GM19468 (cell line): ENCODE results near the gene ARHGAP21.
A peak's percentile ranks its signal among the peaks of the same experiment; 100 is the strongest.
"Not testable (repeated sequence)": the region's sequence is repeated elsewhere in the genome, so short reads cannot be mapped to it uniquely, and the experiment has no call there.

ENCODE experiments used
- ATAC-seq: cut with Tn5 transposase; IDR thresholded peaks from one replicate; pipeline ENCODE4 v1.9.1; 2021; ENCODE audit warnings: mild to moderate bottlenecking, moderate library complexity, moderate number of reproducible peaks; ENCODE audit not compliant: unreplicated experiment; ENCODE audit errors: extremely low read depth

The ARHGAP21 gene

DNA sequence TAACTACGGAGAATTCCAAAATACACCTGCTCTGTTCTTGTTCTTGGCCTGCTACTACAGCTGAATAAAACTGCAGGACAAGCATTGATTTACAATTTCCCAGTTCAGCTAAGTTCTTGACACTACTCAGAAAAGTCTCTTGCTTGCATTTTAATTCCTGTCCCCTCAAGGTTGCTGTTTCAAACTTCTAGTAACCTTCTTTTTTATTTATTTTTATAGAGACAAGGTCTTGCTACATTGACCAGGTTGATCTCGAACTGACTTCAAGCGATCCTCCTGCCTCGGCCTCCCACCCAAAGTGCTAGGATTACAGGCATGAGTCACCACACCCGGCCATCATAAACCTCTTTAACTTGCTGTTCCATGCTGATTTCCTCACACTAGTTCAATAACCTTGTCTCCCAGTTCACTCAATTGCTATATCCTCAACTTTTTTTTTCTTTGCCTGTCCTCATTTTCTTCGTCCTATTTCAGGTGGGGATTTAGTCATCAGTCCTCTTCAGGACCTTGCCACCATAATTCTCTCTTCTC lies 79.9 kb downstream of the ARHGAP21 start:
- no peak for ATAC-seq

DNA sequence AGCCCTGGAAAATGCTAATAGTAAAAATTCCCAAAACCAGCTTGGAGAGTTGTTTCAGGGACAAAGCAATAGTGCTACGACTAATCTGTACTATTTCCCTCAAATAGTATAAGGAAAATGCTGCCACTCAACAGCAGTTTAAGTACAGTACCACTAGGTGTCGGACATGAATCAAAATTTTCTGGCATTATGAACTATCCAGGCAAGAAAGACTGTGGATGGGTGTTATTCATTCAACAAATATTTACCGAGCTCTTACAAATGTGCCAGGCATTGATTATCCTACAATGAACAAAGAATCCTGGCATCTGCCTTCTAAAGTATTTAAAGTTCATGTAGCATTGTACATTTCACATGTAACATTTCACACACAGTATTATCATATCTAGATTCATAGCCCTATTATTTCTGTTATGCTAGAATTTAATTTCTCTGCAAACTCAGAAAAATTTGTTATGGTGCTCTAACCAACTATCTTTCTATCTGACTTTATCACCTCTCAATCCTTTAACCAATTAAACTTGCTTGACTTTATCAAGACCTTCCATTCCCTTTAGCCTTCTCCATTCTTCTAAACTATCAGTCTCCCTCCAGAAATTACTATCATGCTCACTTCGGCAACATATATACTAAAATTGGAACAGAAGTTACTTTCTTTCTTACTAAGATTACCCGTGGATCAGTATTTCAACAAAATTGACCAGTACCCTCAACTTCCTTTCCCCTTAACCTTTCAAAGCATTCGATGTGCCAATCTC lies 80.6 kb downstream of the ARHGAP21 start:
- peak; percentile 65 for ATAC-seq

DNA sequence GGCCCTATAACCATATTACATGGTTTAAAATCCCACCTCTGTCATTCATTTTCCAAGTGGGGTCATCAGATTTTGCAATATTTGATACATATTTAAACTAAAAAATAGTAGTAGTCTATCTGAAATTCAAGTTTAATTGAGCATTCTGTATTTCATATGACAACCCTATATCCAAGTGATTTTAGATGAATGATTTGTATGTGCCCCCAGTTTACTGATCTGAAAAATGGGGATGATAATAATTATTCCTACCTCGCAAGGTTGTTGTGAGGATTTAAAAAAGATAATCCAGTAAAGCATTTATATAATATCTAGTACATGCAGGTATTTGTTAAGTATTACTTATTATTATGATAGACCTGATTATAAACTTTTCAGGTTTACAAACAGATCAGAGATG lies 84.6 kb downstream of the ARHGAP21 start:
- ATAC-seq, result no peak

DNA sequence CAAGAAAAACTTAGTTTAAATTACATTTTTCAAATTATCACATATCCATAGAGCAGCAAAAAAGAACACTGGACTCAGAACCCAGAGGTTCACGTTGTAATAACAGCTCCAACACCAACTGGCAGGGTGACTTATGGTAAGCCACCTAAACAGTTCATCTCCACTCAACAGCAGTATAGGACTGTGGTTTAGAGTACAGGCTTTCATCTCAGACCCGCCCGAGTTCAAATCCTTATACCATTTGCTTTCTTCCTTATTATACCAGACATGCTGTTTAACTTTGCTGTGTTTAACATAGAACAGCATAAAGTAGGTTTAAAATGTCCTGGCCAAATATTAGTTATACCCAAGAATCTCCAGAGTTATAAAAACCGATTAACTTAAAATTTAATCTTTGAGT lies 97.9 kb downstream of the ARHGAP21 start:
- ATAC-seq, result no peak

DNA sequence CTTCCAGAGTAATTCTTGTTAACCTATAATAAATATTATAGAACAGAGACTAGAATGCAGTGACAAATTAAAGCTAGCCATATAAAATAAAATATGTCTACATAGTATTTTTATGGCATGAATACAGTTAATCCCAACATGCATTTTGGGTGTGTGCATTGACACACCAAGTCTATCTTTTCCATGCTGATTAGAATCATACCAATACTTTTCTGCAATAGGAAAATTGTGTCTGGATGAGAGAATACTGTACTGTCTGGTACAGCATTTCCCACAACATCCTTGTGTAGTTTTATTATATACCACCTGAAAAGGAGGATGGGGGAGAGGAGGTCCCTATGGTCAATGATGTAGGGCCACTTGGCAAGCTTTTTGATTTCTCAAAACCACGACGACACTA lies 100.3 kb downstream of the ARHGAP21 start:
- no peak for ATAC-seq

DNA sequence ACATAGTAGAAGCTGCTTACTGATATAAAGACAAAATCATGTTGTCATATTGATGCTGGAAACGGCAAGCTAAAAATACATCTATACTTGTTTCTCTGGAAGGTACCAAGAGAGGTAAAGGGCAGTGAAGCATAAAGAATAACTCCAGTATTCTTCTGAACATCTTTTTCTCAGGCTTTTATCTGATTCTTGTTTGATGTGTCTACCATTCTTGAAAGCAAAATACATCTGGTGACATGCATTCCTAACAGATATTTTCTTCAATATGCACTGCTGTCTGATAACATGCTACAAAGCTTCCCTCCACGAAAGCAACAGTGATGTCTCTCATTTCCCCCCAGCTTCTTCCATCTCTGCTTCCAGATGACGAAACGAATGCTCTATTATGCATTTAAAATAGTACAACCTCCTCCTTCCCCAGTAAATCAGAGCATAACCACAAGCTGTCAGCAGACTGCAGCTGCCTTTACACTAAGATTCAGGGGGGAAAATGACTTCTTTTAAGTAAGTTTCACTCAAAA lies 100.8 kb downstream of the ARHGAP21 start:
- no peak for ATAC-seq

DNA sequence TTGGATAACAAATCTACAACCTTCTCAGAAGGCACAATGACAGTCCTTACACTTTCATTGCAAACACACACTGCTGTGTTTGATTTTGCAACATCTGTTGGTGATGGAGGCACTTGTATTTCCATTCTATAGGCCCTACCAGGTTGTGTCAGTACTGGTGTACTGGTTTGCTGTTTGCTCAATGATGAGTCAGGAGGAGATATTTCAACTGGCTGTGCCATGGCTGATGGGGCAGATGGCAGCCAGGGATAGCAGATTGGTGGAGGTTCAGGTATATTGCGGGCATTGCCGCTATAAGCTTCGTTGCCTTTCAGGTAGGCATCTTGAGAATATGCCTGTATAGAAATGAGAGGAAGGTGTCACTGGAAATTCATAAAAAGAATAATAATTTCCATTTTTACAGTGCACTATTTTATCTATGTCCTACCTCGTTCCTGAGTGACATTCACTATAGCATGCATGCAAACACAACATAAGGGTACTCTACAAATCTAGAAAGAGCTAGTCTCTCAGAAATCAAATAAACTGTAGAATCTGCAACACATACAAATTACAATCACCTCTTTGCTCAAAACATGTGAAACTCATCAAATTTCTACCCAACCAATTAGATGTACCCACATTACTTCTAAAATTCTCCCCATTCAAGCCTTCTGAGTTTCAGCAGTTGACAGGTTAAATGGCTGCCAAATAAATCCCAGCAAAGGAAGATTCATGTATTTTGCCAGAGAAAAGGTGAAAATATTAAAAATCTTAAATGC lies 102.5 kb downstream of the ARHGAP21 start:
- not testable (repeated sequence) for ATAC-seq

DNA sequence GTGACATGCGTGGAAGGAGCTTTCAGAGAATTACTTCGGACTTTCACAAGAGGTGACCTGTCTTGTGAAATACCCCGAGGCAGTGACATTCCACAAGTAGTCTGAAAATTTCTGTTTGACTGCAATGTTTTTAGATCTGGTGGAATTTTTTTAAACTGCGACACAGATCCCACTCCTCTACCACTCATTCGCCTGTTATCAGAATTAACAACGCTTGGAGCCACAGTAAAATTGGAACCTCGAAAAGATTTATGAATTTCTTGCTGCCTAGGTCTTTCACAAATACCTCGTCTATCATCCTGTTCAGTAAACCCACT lies 103.7 kb downstream of the ARHGAP21 start:
- not testable (repeated sequence) for ATAC-seq

DNA sequence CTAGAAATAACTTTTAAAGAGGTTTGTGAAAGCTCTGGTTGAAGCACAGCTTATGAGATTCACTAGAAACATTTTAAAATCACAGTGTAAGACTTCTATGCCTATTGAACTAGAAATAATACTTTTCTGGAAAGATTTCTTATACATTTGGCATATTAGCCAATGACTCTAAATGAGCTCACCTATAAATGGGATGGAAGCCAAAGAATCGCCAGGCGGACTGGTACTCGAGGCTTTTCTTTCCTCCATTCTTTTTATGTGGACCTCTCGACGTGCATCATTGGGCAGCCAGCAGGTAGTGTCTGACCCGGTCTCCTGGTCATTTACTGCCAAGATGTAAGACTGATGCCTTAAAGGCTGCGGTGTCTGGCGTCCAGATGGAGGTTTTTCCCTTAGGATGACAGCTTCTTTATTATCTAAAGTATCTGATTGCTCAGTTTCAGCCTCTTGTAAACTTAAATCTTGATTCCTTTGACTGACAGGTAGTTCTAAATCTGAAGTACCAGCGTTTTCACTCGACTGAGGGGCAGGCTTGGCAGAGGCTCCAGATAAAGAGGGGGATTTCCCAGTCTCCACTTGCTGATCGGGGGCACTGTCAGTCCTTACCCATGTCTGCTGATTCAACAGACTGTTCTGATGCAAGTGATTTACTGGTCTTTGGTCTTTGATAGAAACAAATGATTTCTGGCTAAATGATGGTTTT lies 104.2 kb downstream of the ARHGAP21 start:
- ATAC-seq, result not testable (repeated sequence)

DNA sequence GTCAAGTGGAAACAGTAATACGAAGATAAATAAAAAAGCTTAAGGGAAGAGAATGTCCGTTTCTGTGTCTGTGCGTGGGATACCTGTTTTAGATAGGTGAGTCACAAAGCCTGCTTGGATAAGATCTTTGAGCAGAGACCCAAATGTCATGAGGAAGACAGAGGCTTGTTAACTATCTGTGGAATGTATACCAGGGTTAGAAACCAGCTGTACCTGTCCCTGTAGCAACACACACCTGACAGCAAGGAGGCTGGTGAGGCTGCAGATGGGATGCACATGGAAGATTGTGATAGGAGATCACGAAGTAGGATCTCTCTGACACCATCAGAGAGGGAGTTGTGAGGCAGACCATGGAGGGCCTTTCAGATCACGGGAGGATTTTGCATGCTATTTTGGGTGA lies 105.3 kb downstream of the ARHGAP21 start:
- no peak for ATAC-seq

DNA sequence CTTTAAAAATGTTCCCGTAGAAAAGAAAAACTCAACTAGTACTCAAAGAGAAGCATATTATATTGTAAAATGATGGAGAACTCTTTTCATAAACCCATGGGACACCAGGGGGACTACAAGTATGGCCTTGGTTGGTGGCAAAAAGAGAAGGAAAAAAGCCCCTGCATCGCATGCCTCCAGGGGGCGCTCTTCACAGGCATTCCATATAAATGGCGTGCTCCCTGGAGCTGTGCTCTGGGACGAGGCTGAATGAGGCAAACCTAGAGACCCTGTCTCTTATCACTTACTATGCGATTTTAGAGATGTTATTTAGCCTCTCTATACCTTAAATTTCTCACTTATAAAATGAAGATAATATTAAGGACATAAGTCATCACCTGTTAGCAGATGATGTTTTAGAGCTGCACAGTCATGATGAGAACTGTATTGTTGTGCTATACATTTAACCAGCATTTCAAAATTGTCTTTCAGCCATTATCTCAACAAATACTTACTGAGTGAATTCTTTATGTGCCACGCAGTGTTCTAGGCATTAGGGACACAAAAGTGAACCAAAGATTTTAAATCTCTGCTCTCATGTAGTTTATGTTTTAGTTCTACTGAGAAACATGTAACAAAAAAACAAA lies 105.8 kb downstream of the ARHGAP21 start:
- no peak for ATAC-seq

DNA sequence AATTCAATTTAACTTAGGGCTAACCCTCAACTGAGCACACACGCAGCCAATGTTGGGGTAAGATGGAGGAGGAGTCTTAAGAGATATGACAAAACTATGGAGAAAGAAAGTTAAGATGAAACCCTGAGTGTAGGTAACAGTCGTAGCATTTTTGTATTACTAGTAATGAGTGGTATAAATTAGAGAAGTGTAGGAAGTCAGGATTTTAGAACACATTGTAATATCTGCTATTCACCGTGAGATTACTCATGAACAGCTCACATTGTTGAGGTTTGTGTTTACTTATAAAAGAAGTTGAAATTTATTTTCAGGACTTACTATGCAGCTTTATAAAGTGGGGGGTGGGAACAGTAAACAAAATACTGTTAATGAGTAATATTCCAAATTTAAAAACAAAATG lies 107.2 kb downstream of the ARHGAP21 start:
- no peak for ATAC-seq

DNA sequence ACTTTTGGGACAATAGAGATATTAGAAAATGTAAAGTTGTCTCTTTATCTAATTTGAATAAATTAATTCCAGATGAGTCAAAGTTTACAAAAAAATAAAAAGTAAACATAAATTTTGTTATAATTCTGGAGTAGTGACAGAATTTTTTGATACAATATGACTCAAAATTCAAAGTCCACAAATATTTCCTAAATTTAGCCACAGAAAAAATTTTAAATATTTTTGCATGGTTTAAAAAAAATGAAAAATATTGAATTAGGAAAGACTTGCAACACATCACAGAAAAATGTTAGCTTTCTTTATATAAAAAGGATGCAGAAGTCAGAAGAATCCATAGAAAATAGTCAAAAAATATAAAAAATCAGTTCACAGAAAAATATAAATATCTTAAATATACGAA lies 117.7 kb downstream of the ARHGAP21 start:
- no peak for ATAC-seq

DNA sequence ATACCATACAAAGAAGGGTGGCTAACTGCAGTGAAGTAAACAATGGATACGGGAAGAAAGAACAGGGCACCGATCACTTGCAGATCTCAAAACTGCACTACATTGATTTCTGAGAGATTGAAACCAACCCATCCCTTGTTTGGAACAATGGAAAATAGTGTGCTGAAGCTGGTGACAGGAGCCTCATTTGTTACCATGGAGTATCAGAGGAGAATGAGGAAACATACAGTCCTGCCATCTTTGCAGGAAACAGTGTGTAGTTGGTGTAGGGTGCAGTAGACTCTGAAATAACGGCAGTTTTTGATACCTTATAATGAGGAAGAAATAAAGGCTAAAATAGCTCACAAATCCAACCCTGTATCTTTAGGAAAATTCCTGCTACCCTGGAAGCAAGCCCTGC lies 118.5 kb downstream of the ARHGAP21 start:
- no peak for ATAC-seq

DNA sequence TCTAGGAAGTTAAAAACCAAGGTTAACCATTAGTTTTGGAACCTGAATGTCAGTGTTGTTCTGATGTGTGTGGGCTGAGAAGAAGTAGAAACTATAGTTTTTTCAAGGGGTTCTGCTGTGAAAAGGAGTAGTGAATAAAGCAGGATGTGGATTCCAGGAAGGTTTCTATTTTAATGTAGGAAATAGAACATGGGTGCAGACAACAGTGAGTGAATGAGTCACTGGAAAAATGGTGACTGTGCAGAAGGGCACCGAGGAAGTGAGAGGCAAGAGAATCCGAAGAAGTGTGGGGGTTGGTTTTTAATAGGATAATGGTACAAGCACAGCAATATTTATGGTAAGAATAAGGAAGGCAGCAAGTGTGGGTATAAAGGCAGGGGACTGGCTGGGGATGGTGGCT lies 120.4 kb downstream of the ARHGAP21 start:
- ATAC-seq, result no peak

DNA sequence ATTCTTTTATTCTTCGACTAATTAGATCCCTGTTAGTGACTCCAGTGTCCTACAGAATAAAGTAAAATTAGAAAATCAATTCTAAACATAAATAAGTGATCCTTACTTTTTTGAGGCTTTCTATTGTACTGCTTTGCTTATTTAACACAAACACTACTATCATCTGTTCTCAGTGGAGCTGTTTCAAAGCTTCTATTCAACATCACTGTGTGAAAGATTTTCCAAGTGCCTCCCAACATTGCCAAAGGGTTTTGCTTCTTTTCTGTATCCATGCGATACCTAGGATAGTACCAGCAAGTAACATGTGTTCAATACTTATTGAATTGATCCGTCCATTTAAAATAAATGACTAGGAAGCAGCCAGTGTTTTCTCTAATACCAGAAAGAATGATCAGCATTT lies 125.7 kb downstream of the ARHGAP21 start:
- no peak for ATAC-seq

DNA sequence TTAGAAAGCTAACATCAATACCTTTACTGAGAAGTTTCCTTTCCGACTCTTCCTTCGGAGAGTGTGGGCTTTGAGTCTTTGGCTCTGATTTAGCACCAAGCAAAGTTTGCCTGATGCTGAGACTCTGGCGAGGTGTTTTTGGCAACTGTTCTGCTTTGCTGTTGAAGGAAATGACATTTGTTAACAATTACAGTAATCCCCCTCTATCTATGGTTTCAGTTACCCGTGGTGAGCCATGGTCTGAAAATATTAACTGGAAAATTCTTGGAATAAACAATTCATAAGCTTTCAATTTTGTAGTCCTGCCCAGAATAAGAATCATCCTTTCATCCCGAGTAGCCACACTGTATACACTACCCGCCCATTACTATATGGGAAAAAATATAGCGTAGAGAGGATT lies 126.3 kb downstream of the ARHGAP21 start:
- ATAC-seq, result no peak

DNA sequence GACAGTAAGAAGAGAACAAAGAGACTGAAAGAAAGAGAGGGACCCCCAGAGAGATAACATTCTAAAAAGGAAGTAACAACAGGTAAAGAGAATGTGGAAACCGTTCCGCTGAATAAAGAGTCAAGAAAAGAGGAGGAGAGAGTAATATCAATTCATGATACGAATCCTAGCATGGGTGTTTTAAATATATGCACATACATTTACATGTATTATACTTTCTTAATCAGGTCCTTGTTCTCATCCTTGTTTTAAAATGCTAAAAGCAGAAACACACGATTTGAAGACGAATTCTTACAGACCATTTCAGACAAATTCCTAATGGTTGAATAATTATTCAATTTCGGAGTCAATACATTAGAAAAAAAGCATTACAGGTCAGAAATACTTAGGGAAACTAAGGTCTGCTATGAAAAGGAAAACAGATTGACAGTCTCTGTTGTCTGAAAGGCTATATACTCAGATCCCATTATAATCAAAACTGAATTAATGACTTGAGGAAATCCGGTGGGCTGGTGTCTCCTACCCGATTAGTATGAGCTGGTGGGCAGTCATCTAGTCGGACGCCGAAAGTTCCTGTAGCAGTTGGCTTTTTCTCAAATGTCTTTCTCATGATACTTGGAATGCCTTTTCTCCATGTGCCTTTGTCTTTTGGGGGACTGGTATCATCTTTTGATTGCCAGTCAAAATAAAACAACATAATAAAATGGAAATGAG lies 127.3 kb downstream of the ARHGAP21 start:
- ATAC-seq, result no peak

DNA sequence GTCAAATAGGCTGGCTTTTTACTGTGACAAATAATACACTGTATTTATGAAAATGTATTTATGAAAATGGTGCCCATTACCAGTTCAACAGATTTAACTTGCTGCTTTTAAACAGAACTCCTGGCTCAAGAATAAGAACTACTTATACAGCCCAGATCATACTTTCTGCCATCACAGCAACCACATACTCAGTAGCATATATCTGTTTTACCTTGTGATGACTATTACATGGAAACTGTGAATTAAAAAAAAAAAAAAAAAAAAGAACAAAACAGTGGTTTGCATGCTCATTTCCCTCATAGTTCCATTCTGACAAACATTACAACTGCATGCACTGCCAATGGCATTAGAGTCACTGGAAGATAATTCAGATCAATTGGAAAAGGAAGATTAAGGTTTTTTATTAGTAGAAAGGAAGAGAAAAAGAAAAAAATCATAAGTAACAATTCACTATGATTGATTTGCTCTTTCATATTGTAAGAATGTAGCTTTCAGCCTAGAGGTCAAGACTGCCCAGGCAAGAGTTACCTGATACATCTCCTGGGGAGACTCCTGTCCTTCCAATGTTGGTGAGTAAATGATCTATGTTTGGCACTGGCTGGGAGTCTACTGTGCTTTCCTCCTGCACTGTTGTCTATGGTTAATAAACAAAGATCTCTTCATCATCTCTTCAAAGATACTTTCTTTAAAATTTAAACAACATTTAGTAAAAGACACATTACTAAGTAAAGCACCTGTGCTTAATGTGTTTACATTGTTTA lies 132.8 kb downstream of the ARHGAP21 start:
- ATAC-seq, result no peak
